ENCODE measurements around the gene SLC9B2.

SLC9B2 gene

DNA sequence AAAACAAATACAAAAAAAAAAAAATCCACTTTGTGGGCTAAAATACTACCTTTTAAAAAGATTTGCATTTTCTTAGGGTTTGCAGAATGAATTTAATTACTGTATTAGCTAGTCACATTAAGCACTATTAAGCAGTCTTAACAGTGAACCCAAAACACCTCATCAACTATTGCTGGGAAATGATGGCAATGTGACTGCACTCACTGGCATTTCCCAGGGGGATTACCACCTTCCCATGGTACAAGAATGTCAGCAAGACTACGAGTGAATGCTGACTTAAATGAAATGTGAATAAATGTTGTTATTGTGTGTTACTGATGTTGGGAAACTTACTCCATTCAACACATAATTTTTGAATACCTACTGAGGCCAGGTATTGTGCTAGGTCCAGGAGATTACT, 10.0 kb upstream of the SLC9B2 start:
- no peak for DNase-seq
- intact Hi-C loops (cut with DNase I) = no loop called here

GRCh38 chr4:103085555-103086196, 9.1 kb upstream of the SLC9B2 start:
- intact Hi-C loops (cut with DNase I) = no loop called here
- no peak for DNase-seq

- no peak for DNase-seq
- intact Hi-C loops (cut with DNase I) = no loop called here
Measured at GRCh38 chr4:103079621-103080020, 3.1 kb upstream of the SLC9B2 start.

DNA sequence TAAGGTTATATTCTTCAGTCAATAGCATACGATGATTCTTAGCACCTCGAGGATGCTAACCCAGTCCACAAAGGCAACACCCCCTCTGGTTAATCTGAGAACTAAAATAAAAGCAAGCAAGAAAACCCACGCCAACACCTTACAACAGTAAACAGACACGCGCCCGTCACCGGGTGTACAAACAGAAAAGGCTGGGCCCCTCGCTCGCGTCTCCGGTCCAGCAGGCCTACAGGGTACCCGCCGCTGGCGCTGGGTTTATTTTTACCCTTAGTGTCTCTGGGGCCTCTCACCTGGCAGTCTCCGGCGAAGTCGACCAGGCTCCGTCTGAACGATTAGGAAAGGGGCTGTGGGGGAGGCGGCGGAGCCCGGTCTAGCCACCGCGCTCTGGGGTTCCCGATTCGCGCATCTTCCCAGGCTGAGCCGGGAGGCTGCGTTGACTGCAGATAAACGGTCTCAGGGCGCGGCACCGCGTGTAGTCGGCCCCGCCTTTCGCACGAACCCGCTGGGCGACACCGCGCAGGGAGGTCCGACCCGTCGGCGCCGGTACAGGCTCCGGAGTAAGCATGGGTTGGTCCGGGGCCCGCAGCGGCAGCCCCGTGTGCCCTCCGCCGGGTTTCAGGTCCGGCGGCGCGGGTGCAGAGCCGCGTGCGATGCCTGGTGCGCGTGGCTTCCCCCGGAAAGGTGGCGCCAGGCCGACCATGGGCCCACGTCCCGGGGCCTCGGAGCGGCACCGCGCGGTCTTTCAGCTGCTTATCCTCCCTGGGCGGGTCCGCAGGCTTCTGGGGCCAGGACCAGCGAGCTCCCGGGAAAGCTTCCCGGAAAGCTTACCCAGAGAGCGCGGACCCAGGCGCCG, 441 bp downstream of the SLC9B2 start:
- intact Hi-C loops (cut with DNase I) = no loop called here
- DNase-seq = peak; percentile 26 to 87 (median 73)

DNA sequence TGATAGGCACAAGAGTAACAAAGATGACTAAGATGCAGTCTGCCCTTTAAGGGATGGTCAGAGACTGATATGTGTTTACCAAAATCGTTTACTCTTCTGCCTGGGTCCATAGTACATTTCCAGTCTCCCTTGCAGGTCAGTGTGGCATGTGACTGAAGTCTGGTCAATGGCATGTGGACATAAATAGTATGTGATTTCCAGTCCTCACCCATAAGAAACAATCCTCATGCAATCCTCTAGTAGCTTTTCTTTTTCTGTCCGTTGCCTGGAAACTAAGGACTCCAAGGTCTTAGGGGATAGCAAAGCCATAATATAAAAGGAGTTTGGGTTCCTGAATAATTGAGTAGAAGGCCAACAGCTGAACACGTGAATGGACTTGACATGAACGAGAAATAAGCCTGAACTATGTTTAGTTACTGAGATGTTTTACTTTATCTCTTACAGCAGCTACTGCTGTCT, 1.1 kb downstream of the SLC9B2 start:
- intact Hi-C loops (cut with DNase I) = no loop called here

GRCh38 chr4:103074744-103075434, 1.7 kb downstream of the SLC9B2 start:
- no peak for DNase-seq
- intact Hi-C loops (cut with DNase I) = no loop called here

More for the DNA sequence above, 1.1 kb downstream of the SLC9B2 start:
- no peak for DNase-seq

GRCh38 chr4:103073792-103074438, 2.6 kb downstream of the SLC9B2 start:
- intact Hi-C loops (cut with DNase I) = no loop called here
- no peak for DNase-seq

DNA sequence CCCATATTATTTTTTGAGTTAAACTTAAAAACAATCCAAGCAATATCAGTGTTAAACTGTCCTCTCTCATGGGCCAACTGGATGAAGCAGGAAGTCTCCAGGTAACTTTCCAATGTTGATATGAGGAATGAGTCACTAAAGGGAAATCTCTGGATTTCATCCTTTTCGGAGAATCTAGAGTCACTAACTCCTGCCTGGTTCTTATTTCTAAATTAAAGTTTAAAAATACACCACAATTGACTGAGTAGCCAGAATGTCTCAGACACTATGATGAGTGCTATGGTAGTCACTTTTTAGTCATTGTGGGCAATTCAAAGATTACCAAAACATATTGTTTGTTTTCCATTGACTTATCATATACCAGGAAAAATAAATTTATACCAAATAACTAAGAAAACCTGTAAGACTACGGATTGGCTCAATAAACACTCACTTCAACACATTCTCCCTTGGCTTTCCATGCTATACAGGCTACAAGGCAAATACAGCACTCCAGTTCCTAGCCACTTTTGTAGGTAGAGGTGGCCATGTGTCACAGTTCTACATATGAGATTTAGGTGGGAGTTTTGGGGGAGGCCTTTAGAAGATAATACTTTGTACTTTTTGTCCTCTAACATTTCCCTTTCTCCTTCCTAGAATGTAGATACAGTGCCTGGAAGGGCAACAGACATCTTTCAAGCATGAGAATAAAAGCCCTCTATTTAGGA, 8.6 kb downstream of the SLC9B2 start:
- intact Hi-C loops (cut with DNase I) = no loop called here
- no peak for DNase-seq

GRCh38 chr4:103060453-103061148, 16.0 kb downstream of the SLC9B2 start:
- intact Hi-C loops (cut with DNase I) = no loop called here

GRCh38 chr4:103054030-103054429, 22.5 kb downstream of the SLC9B2 start:
- no peak for DNase-seq

More at GRCh38 chr4:103060453-103061148, 16.0 kb downstream of the SLC9B2 start:
- no peak for DNase-seq

DNA sequence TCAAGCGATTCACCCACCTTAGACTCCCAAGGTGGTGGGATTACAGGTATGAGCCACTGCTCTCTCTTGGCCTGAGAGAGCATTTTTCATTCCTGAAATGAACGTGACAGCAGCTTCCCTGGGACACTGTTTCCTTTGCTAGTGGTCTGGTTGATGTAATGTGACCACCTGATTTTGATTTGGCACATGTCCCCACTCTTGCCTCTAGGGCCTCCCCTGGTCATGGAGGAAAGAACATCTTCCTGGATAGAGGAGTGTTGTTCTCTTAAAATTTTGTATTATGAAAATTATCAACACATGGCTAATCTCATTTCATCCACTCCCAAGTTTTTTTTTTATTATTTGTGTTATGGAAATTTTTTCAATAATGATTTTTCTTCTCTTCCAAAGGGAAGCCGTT, 23.8 kb downstream of the SLC9B2 start:
- intact Hi-C loops (cut with DNase I) = no loop called here
- no peak for DNase-seq

More at GRCh38 chr4:103054030-103054429, 22.5 kb downstream of the SLC9B2 start:
- intact Hi-C loops (cut with DNase I) = no loop called here

DNA sequence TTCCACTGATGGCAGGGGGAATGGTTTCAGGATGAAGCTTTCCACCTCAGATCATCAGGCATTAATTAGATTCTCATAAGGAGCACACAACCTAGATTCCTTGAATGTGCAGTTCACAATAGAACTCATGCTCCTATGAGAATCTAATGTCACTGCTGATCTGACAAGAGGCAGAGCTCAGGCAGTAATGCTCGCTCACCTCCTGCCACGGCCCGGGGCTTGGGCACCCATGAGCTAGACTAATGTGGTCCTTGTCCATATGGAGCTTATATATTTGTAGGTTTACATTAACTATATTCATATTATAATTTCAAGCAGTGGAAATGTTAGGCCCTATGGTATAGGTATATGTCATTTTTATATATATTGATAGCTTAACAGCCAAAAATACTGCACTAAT, 24.4 kb downstream of the SLC9B2 start:
- intact Hi-C loops (cut with DNase I) = no loop called here
- DNase-seq = no peak

GRCh38 chr4:103050736-103051436, 25.7 kb downstream of the SLC9B2 start:
- DNase-seq = no peak
- intact Hi-C loops (cut with DNase I) = no loop called here

DNA sequence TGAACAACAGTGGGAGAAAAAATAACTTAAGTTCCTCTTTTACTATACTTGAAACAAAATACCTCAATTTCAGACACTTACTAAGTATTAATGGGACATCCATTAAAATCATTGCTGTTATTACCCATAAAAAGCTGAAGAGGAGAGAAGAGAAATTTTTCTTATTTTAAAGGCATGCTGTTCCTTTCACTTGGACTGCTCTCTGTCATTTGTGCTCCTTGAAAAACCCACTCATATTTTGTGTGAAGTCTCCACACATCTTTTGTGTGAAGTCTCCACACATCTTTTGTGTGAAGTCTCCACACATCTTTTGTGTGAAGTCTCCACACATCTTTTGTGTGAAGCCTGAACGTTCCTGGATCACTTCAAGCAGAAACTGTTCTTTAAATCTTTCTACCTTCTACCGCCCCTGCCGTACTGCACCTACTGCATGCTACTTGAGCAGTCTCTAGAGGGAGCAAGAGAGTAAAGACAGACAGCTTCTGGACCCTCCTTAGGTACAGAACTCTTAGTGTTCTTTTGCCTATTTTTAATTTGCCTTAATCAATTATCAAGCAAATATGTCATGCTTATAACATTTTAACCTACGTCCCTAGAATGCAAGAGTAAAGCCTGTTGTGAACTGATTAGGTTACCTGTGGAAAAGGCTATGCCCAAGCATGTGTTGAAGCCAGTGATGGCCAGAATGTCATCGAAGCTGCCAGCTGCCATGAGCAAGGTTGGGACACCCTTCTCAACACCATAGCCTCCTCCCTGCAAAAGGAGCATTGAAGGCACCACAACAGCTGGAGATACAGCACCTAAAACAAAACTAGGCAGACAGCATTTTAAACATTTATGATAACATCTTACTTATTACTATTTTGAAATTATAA, 29.9 kb downstream of the SLC9B2 start:
- peak in 23 of 42 donors; percentile 5 to 60 (median 24) for DNase-seq
- intact Hi-C loops (cut with DNase I) = loop anchor here (10.0 kb wide), 1 partner anchor 48 kb away; the partner anchor contains the start of gene BDH2

- DNase-seq = no peak
- intact Hi-C loops (cut with DNase I) = loop anchor here (10.0 kb wide), 1 partner anchor 51 kb away; the partner anchor contains the start of gene BDH2
Measured at GRCh38 chr4:103044183-103044582, 32.4 kb downstream of the SLC9B2 start.

DNA sequence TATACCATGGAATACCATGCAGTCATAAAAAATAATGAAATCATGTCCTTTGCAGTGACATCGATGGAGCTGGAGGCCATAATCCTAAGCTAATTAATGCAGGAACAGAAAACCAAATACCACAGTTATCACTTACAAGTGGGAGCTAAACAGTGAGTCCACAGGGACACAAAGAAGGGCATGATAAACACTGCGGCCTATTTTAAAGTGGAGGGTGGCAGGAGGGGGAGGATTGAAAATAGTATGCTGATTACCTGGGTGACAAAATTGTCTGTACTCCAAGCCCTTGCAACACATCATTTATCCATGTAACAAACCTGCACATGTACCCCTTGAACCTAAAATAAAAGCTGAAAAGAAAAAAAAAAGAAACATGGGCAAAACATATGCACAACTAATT, 40.4 kb downstream of the SLC9B2 start:
- no peak for DNase-seq
- intact Hi-C loops (cut with DNase I) = no loop called here

Data from head of caudate nucleus (tissue), 42 donors.